WERI-Rb-1 (cell line): ENCODE results near the gene TNC.
"Not testable (repeated sequence)": the region's sequence is repeated elsewhere in the genome, so short reads cannot be mapped to it uniquely, and the experiment has no call there.

Experiments used
- DNase-seq: peaks from one replicate; pipeline ENCODE4 v3.0.0-alpha.2; 2020
- H3K27ac ChIP-seq: fragments of 250-450 bp; sonication (Bioruptor Pico); 2 replicates; pipeline ENCODE4 v1.5.1; 2020; ENCODE audit warnings: mild to moderate bottlenecking, moderate library complexity
- H3K27me3 ChIP-seq: fragments of 250-450 bp; sonication (Bioruptor Pico); 2 replicates; pipeline ENCODE4 v1.5.1; 2021; ENCODE audit warnings: mild to moderate bottlenecking, low read depth, moderate library complexity; ENCODE audit not compliant: insufficient read depth, severe bottlenecking
- H3K36me3 ChIP-seq: fragments of 250-450 bp; sonication (Bioruptor Pico); 2 replicates; pipeline ENCODE4 v1.5.1; 2020; ENCODE audit warnings: mild to moderate bottlenecking, moderate library complexity
- H3K4me3 ChIP-seq: 2 replicates; pipeline ENCODE4 v1.5.1; 2011; ENCODE audit warnings: low read depth, mild to moderate bottlenecking, control low read depth, low read length
- H3K9me3 ChIP-seq: fragments of 250-450 bp; sonication (Bioruptor Pico); 2 replicates; pipeline ENCODE4 v1.5.1; 2021; ENCODE audit warnings: mild to moderate bottlenecking, moderate library complexity; ENCODE audit not compliant: severe bottlenecking
- TF ChIP-seq, protein P1 (sequence below): IDR thresholded peaks from 2 replicates; pipeline ENCODE4 v1.5.1; 2011; ENCODE audit warnings: low read depth, mild to moderate bottlenecking, control low read depth, inconsistent platforms, low read length

TNC gene

DNA sequence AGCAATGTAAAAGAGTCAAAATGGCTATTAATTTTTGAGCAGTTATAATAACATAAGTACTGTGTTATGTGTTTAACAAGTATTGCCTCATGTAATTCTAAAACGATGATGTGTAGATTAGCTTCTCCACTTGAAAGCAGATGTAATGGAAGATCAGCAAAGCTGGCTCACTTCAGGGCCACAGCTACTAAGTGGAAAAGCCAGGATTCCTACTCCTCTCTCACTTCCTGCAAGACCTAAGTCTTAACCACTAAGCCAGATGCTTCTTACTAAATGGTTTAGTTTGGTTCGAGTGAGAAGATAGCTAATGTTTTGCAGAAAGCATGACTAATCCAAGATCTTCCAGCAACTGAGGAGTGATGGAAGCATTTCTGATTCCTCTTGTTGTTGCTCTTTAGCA lies 15.7 kb upstream of the TNC start:
- TF ChIP-seq, protein P1, sequence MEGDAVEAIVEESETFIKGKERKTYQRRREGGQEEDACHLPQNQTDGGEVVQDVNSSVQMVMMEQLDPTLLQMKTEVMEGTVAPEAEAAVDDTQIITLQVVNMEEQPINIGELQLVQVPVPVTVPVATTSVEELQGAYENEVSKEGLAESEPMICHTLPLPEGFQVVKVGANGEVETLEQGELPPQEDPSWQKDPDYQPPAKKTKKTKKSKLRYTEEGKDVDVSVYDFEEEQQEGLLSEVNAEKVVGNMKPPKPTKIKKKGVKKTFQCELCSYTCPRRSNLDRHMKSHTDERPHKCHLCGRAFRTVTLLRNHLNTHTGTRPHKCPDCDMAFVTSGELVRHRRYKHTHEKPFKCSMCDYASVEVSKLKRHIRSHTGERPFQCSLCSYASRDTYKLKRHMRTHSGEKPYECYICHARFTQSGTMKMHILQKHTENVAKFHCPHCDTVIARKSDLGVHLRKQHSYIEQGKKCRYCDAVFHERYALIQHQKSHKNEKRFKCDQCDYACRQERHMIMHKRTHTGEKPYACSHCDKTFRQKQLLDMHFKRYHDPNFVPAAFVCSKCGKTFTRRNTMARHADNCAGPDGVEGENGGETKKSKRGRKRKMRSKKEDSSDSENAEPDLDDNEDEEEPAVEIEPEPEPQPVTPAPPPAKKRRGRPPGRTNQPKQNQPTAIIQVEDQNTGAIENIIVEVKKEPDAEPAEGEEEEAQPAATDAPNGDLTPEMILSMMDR, result no peak
- H3K36me3 ChIP-seq, result no peaks in the 10 kb centered on the region
- H3K27me3 ChIP-seq, result no peaks in the 10 kb centered on the region
- no peaks in the 10 kb centered on the region for H3K9me3 ChIP-seq
- H3K27ac ChIP-seq, result peak overlapping the region; percentile 36
- DNase-seq, result peak; percentile 62
- no peak overlapping the region for H3K4me3 ChIP-seq

DNA sequence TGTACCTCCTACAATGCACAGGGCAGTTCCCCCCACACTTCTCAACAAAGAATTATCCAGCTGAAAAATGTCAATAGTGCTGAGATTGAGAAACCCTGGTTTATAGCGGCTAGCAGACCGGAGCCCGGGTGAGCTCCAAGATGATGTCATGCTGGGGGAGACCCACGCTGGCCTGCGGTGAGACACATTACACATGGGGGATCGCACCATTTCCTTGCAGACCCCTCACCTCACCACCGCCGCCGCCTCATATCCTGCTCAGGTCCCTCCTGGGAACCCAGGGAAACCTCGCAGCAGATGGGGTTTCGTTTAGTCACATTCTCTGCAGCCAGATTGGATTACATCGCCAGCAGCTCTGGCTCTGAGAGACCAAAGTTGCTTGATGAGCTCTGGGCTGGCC lies 14.7 kb upstream of the TNC start:
- H3K4me3 ChIP-seq, result peak overlapping the region; percentile 12; the same call in 1 of the 2 replicates
- peak overlapping the region; percentile 36 for H3K27ac ChIP-seq
- no peaks in the 10 kb centered on the region for H3K9me3 ChIP-seq
- no peaks in the 10 kb centered on the region for H3K36me3 ChIP-seq
- DNase-seq, result peak; percentile 81
- no peaks in the 10 kb centered on the region for H3K27me3 ChIP-seq
- TF ChIP-seq, protein P1, result no peak

DNA sequence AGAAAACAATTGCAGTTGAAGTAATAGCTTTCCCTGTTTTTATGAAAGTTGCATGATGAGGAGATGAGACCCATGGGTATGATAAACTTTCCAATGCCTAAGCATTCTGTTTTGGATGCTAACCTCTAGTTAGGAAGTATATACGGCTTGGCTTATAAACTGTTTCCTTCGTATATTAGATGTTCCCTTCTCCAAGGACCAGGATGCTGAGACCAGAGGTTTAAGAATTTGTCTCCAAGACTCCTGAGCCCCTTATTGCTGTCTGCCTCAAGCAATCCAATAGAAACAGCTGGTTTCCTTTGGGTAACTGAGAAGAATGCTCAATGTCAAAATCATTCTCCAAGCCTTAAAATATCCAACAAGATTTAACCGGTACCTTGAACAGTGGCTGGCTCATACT lies 12.2 kb upstream of the TNC start:
- no peak overlapping the region for H3K27ac ChIP-seq
- peaks cover 5% of the 10 kb centered on the region for H3K9me3 ChIP-seq
- DNase-seq, result no peak
- H3K36me3 ChIP-seq, result no peaks in the 10 kb centered on the region
- TF ChIP-seq, protein P1, result no peak
- H3K27me3 ChIP-seq, result no peaks in the 10 kb centered on the region
- no peak overlapping the region for H3K4me3 ChIP-seq

DNA sequence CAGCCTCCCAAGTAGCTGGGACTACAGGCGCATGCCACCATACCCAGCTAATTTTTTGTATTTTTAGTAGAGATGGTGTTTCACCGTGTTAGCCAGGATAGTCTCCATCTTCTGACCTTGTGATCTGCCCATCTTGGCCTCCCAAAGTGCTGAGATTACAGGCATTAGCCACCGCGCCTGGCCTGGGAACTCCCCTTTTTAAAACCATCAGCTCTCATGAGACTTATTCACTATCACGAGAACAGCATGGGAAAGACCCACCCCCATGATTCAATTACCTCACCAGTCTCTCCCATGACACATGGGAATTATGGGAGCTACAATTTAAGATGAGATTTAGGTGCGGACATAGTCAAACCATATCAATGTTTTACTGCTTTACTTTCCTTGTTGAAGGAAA lies 10.8 kb upstream of the TNC start:
- not testable (repeated sequence) for H3K27me3 ChIP-seq, DNase-seq, H3K4me3 ChIP-seq, H3K27ac ChIP-seq, H3K36me3 ChIP-seq
- H3K9me3 ChIP-seq, result peaks cover 11% of the 10 kb centered on the region

DNA sequence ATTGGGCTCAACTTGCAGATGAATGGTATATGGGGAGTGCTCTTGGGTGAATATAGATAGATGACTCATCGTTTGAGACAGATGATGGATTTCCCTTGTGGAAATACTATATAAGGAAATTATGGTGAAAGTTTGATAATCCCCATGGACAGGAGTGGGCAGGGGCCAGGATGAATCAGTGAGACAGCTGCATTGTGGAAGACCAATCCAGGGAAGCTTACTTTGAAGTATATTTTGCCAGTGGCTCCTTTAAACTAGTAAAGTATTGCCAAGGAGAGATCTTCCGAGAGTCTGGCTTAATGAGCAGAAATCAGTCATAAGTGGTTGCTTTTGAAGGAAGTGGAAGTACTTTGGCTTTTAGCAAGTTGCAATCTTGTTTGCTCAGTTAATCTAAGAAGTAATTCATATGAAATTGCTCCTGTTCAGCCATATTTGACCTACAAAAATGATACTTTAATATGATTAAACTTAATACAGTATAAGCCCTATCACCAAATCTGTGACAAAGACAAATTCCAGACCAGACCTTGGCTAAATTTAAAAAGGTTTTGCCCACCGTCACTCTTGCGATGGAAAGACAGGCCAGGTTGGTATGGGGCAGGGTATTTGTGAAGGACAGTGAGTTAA lies 9.3 kb upstream of the TNC start:
- H3K27me3 ChIP-seq, result no peaks in the 10 kb centered on the region
- peaks cover 11% of the 10 kb centered on the region for H3K9me3 ChIP-seq
- no peak overlapping the region for H3K27ac ChIP-seq
- TF ChIP-seq, protein P1, result no peak
- H3K4me3 ChIP-seq, result no peak overlapping the region
- H3K36me3 ChIP-seq, result no peaks in the 10 kb centered on the region
- DNase-seq, result no peak

DNA sequence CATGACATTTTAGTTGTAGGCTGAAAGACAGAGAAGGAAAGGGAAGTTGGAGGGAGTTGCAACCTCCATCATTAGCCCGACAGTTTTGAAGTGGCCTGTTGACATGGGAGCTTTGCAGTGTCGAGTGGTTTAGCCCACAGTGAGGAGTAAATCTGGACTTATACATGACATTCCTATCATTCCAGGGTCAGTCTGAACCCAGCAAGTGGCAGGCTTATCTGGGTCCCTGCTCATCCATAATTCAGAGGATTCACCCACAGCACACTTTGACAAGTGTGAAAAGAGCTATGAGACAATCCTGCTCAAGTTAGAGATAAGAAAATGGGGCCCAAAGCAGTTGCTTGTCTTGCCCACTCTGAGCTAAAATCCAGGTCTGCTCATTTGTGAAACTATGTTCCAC lies 8.4 kb upstream of the TNC start:
- no peaks in the 10 kb centered on the region for H3K27me3 ChIP-seq
- TF ChIP-seq, protein P1, result no peak
- no peak for DNase-seq
- H3K27ac ChIP-seq, result no peak overlapping the region
- H3K4me3 ChIP-seq, result no peak overlapping the region
- H3K9me3 ChIP-seq, result peaks cover 11% of the 10 kb centered on the region
- no peaks in the 10 kb centered on the region for H3K36me3 ChIP-seq
